Stomach (tissue), 4 donors: ENCODE data around the gene DOCK2.

Experiments
- CTCF ChIP-seq, 7 experiments: fragments of 450-650 bp in 4 of 7; fragments of 200-600 bp in 3 of 7; sonication (generic) in 3 of 7; IDR thresholded peaks; one replicate each; pipeline ENCODE4 v1.5.1; 2016 to 2019; ENCODE audit warnings: antibody characterized with exemption in 7 of 7, control low read depth in 2 of 7, mild to moderate bottlenecking in 1 of 7
- EP300 ChIP-seq: sonication (generic); formaldehyde crosslinking; IDR thresholded peaks from one replicate; pipeline ENCODE4 v1.6.1; 2017; ENCODE audit warnings: antibody characterized with exemption
- POLR2A ChIP-seq, 4 donors: fragments of 450-650 bp; IDR thresholded peaks; one replicate each; pipeline ENCODE4 v1.6.1; 2016; ENCODE audit warnings: antibody characterized with exemption in 4 of 4, control low read depth in 2 of 4, mild to moderate bottlenecking in 1 of 4, moderate library complexity in 1 of 4
- POLR2AphosphoS5 ChIP-seq, 3 donors: sonication (generic); formaldehyde crosslinking; IDR thresholded peaks; one replicate each; pipeline ENCODE4 v1.6.1; 2016; ENCODE audit warnings: antibody characterized with exemption in 3 of 3

GRCh38 chr5:169991115-169991869, 354.2 kb downstream of the DOCK2 start:
- no peak for TF ChIP-seq CTCF (IDR thresholded peaks at IDR 0.05)
- no peak for TF ChIP-seq EP300
- no peak for TF ChIP-seq POLR2AphosphoS5 (IDR thresholded peaks at IDR 0.05)
- TF ChIP-seq POLR2A (IDR thresholded peaks at IDR 0.05) = no peak
